GM13976 (cell line): Measurements from ENCODE around the gene PLXNC1.

Experiments used
- DNase-seq: peaks from one replicate; pipeline ENCODE4 v3.0.0; 2012; ENCODE audit warnings: low spot score
- in situ Hi-C: fragments of 300-500 bp; cut with MboI; formaldehyde crosslinking; loops from one replicate; pipeline ENCODE4 v1.12.0; 2022; ENCODE audit warnings: low sequenced_read_pairs, mixed read lengths, inconsistent platforms; ENCODE audit not compliant: unreplicated experiment
- TF ChIP-seq, protein P1 (sequence below): IDR thresholded peaks from 2 replicates; pipeline ENCODE4 v1.5.1; 2012; ENCODE audit warnings: borderline replicate concordance, mild to moderate bottlenecking; ENCODE audit not compliant: insufficient read depth; ENCODE audit errors: extremely low read depth, missing control alignments, control extremely low read depth

Gene PLXNC1

DNA sequence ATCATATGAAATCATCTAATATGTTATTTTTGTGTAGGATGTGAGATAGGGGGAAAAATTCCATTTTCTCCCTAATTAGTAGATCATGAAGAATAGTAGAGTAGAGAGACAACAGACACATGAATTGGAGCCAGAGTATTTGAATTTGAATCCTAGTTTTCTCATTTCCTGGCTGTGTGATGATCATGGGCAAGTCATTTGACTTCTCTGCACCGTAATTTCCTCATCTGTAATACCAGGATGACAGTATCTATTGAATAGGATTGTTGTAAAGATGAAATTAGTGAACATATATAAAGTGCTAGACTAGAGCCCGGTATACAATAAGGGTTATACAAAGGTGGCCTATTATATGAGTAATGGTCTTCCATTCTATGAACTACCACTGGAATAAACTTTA lies 32.2 kb upstream of the PLXNC1 start:
- TF ChIP-seq, protein P1, sequence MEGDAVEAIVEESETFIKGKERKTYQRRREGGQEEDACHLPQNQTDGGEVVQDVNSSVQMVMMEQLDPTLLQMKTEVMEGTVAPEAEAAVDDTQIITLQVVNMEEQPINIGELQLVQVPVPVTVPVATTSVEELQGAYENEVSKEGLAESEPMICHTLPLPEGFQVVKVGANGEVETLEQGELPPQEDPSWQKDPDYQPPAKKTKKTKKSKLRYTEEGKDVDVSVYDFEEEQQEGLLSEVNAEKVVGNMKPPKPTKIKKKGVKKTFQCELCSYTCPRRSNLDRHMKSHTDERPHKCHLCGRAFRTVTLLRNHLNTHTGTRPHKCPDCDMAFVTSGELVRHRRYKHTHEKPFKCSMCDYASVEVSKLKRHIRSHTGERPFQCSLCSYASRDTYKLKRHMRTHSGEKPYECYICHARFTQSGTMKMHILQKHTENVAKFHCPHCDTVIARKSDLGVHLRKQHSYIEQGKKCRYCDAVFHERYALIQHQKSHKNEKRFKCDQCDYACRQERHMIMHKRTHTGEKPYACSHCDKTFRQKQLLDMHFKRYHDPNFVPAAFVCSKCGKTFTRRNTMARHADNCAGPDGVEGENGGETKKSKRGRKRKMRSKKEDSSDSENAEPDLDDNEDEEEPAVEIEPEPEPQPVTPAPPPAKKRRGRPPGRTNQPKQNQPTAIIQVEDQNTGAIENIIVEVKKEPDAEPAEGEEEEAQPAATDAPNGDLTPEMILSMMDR: no peak
- in situ Hi-C loops: no loop called here
- DNase-seq: no peak

DNA sequence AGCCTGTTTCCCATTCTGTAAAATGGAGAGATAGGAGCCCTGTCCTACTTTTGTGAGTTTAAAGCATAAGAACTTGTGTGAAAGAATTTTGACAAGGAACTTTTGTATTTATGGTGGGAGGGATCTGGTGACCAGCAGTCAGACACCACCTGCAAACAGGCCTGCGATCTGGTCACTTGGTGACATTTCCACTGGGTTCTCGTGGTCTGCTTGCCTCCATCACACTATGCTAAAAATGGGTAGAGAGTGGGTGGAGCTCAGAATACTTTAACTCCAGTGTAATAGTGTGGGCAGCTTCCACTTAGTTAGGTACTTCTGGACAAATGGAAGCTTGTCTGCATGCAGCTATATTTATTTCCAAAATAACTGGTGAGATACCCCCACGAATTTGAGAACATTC lies 26.5 kb upstream of the PLXNC1 start:
- TF ChIP-seq, protein P1: no peak
- no peak for DNase-seq
- in situ Hi-C loops: no loop called here

- no peak for DNase-seq
- in situ Hi-C loops: no loop called here
- TF ChIP-seq, protein P1: no peak
Observed at GRCh38 chr12:94122591-94122990, 25.8 kb upstream of the PLXNC1 start.

DNA sequence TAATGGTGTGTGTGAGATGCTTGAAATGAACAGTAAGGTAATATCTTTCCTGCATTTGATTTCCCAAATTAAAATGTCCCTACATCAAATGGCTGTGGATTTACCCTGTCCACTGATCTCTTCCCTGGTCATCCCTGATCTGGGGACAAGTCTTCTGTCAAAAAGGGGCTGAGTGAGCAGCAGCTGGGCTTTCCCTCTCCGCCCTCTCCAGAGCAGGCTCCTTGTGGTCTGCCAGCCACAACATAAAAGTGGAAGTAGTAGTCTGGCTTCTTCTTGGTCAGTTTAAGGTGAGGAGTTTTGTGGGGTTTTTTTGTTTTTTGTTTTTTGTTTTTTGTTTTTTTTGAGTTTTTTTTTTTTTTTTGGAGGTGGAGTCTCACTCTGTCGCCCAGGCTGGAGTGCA lies 25.2 kb upstream of the PLXNC1 start:
- in situ Hi-C loops: no loop called here
- TF ChIP-seq, protein P1: no peak

GRCh38 chr12:94126067-94126466 lies 22.3 kb upstream of the PLXNC1 start:
- in situ Hi-C loops: loop anchor here (25.0 kb wide), 1 partner anchor 761 kb away; no protein-coding TSS in a partner anchor
- no peak for DNase-seq
- TF ChIP-seq, protein P1: no peak

More for the DNA sequence above, 25.2 kb upstream of the PLXNC1 start:
- DNase-seq: no peak

- in situ Hi-C loops: loop anchor here (25.0 kb wide), 1 partner anchor 760 kb away; no protein-coding TSS in a partner anchor
- no peak for DNase-seq
- TF ChIP-seq, protein P1: no peak
Observed at GRCh38 chr12:94127239-94128131, 20.9 kb upstream of the PLXNC1 start.
